Endothelial cell of coronary artery (primary cell): Measurements from ENCODE around the gene NANP. TPM values are rescaled to one million over a fixed set of nuclear protein-coding genes. Genes with fewer than 3 reads are reported as not detected.

Source experiments
- total RNA-seq: library from RNA; depleted of rRNA; stranded (reverse); fragments of >200 nt; gene quantifications from 2 replicates; pipeline ENCODE4 v1.2.3, GENCODE V29; 2014

Gene NANP
- 6.6 and 7.1 TPM in 2 replicates for total RNA-seq

GRCh38 chr20:25623736-25624499 lies at the start of gene NANP:
NANP (minus strand) TSS chr20:25624014; CDS start chr20:25623948, 66 bp downstream.

GRCh38 chr20:25584905-25585704 lies 38.7 kb downstream of the NANP start, which contains the start of gene NINL:
NINL (minus strand) TSS chr20:25585531; CDS start chr20:25526587, 58,944 bp downstream.

Other genes starting within 250 kb of the NANP start
- 20.2 and 29.2 TPM in 2 replicates for gene ABHD12, start 233.2 kb downstream of the NANP start, total RNA-seq
- gene GINS1, start 216.3 kb downstream of the NANP start, total RNA-seq, result 5.4 and 13.6 TPM in 2 replicates
- gene NINL, start 38.5 kb downstream of the NANP start, total RNA-seq, result 7.6 and 9.3 TPM in 2 replicates
- gene ZNF337, start 72.8 kb upstream of the NANP start, total RNA-seq, result 12.5 and 19.6 TPM in 2 replicates